ENCODE measurements around the gene LRP1. TPM values are rescaled to one million over a fixed set of nuclear protein-coding genes. Genes with fewer than 3 reads are reported as not detected.

The LRP1 gene
- total RNA-seq, 4 donors from 2014 or later, result 185 to 292 (median 216) TPM

DNA sequence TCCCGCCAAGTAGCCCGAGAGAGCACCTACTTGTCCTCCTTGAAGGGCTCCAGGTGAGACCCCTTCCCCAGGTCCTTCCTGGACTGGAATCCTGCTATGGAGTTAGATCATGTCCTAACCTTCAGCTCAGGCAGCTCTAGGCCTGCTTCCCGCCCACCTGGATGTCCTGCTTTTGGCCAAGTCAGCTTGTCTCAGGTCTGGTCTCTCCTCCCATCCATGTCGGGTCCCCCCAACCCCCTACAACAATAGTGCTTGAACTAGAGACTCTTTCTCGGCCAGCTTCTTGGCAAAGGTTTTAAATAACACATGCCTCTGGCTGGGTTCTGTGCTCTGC lies 35.8 kb upstream of the LRP1 start:
- no peak for TF ChIP-seq EP300 (IDR thresholded peaks at IDR 0.05)
- no peak for TF ChIP-seq POLR2AphosphoS5 (IDR thresholded peaks at IDR 0.05)
- TF ChIP-seq, protein P1, sequence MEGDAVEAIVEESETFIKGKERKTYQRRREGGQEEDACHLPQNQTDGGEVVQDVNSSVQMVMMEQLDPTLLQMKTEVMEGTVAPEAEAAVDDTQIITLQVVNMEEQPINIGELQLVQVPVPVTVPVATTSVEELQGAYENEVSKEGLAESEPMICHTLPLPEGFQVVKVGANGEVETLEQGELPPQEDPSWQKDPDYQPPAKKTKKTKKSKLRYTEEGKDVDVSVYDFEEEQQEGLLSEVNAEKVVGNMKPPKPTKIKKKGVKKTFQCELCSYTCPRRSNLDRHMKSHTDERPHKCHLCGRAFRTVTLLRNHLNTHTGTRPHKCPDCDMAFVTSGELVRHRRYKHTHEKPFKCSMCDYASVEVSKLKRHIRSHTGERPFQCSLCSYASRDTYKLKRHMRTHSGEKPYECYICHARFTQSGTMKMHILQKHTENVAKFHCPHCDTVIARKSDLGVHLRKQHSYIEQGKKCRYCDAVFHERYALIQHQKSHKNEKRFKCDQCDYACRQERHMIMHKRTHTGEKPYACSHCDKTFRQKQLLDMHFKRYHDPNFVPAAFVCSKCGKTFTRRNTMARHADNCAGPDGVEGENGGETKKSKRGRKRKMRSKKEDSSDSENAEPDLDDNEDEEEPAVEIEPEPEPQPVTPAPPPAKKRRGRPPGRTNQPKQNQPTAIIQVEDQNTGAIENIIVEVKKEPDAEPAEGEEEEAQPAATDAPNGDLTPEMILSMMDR (IDR thresholded peaks at IDR 0.05), result no peak
- no peak for TF ChIP-seq POLR2A (IDR thresholded peaks at IDR 0.05)
- Histone ChIP-seq H3K4me3 (peak overlapping the region in 1 of 2 donors; percentile 95), H3K27me3 (no peaks in the 10 kb centered on the region), H3K27ac (peak overlapping the region in 3 of 4 donors; percentile 99 to 100 (median 100)), H3K4me1 (peaks cover 5 to 76% (median 44%) of the 10 kb centered on the region in 3 donors), H3K36me3 (peaks cover 0 to 63% of the 10 kb centered on the region in 2 donors), H3K9me3 (no peaks in the 10 kb centered on the region)
- no peak for ATAC-seq
- 36 to 51% methylated on average over 4 to 5 of the region's 5 CpGs for WGBS, 2 donors (ENCODE audit: low coverage in 1 of 2)

DNA sequence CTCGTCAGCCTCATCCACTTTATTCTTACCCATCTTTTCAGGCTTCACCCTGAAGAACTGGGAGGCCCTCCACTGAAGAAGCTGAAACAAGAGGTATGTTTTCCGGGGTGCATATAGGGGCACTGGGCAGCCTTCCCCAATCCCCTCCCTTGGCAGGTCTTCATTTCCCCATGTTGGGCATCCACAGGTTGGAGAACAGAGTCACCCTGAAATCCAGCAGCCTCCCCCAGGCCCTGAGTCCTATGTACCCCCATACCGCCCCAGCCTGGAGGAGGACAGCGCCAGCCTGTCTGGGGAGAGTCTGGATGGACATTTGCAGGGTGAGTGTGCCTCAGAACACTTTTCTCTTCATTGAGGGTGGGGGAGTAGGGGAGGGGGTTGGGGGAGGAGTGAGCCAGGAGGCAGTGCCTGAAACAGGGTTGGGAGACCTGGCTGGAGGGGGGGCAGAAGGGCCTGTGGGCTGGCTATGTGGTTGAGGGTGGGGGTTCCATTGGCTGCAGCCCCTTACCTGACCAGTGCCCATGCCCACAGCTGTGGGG lies 35.3 kb upstream of the LRP1 start:
- Histone ChIP-seq H3K4me3 (peak overlapping the region in 1 of 2 donors; percentile 95), H3K9me3 (no peaks in the 10 kb centered on the region), H3K36me3 (peaks cover 0 to 67% of the 10 kb centered on the region in 2 donors), H3K4me1 (peaks cover 5 to 72% (median 44%) of the 10 kb centered on the region in 3 donors), H3K27ac (peak overlapping the region; percentile 24 to 100 (median 100)), H3K27me3 (no peaks in the 10 kb centered on the region)
- TF ChIP-seq, protein P1 (IDR thresholded peaks at IDR 0.05), result no peak
- TF ChIP-seq POLR2A (IDR thresholded peaks at IDR 0.05), result no peak
- TF ChIP-seq EP300 (IDR thresholded peaks at IDR 0.05), result no peak
- no peak for TF ChIP-seq POLR2AphosphoS5 (IDR thresholded peaks at IDR 0.05)
- WGBS, 2 donors (ENCODE audit: low coverage in 1 of 2), result 43% methylated on average over 1 of the region's 4 CpGs; no CpG with 5 or more reads in 1 of the 2 donors
- no peak for ATAC-seq

DNA sequence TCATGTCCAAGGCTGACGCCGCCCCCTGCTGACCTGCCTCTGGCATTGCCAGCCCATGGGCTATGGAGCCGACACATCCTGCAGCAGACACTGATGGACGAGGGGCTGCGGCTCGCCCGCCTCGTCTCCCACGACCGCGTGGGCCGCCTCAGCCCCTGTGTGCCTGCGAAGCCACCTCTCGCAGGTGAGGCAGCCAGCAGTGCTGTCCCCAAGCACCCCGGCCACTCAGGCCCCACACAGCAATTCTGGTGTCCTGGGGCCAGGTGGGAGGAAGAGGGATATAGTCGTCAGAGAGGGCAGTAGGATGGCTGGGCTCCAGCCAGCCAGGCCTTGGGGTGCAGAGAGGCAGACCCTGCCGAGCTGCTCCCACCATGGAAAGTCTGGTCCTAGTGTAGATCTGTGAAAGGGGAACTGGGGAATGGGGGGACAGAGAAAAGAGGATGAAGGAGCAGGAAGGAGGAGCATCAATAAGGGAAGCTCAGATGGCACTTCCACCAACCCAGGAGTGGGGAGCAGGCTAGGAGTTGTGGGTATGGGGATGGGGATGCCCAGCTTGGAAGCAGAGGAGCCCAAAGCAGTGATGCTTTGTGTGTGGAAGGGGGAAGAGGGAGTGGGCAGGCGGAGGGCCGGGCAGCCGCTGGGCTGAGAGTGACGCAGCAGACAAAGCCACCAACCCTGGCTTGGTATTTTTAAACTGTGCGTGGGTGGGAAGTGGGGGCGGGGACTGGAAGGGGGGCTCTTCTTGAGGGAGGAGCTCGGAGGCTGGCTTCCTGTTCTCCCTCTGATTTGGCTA lies 34.7 kb upstream of the LRP1 start:
- 0 to 8% methylated on average over 6 of the region's 24 CpGs for WGBS, 2 donors (ENCODE audit: low coverage in 1 of 2)
- no peaks in the 10 kb centered on the region for H3K9me3 ChIP-seq
- peaks cover 0 to 74% of the 10 kb centered on the region in 2 donors for H3K36me3 ChIP-seq
- H3K4me1 ChIP-seq, result peaks cover 5 to 67% (median 44%) of the 10 kb centered on the region in 3 donors
- peak overlapping the region in 1 of 2 donors; percentile 22 for H3K4me3 ChIP-seq
- peak; percentile 79 for ATAC-seq
- TF ChIP-seq, protein P1 (IDR thresholded peaks at IDR 0.05), result peak in 2 of 4 experiments; percentile 51 to 70
- no peak for TF ChIP-seq POLR2AphosphoS5 (IDR thresholded peaks at IDR 0.05)
- peak overlapping the region; percentile 45 to 100 (median 100) for H3K27ac ChIP-seq
- H3K27me3 ChIP-seq, result no peaks in the 10 kb centered on the region

DNA sequence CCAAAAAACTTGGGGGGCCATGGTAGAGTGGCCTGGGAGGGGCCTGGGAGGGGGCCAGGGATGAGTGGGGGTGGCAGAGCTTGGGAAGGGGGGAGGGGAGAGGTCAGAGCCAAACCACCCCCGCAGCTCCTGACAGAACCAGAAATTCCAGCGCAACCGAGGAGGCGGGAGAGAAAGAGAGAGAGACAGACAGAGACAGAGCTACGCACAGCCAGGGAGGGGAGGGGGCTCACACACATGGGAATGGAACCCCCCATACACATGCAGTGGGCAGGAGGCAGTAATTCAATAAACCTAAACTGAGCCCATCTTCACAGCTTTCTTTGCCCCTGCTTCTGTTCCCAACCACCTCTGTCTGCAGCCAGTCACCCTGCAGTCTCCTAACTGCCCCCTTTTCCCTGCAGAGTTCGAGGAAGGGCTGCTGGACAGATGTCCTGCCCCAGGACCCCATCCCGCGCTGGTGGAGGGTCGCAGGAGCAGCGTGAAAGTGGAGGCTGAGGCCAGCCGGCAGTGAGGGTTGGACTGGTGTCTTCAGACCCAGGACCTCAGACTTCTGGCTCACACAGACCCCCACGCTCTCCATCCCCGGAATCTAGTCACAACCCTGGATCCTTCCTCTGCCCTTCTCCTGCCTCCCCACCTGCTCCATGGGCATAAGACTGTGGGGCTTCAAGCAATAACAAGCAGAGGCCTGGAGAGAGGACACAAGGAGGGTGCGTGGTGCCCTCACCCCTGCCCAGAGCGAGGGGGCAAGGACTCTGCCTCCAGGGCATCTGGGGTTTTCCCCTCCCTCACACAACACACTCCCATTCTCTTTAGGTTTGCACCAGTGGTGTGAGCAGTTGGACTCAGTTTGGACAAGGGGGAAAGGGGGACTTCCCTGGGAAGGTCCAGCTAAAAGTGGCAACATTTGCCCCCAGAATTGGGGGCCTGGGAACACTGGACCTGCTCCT lies 33.8 kb upstream of the LRP1 start:
- Histone ChIP-seq H3K27ac (peak overlapping the region; percentile 45 to 100 (median 100)), H3K36me3 (peaks cover 0 to 83% of the 10 kb centered on the region in 2 donors), H3K4me1 (peaks cover 5 to 67% (median 44%) of the 10 kb centered on the region in 3 donors), H3K9me3 (no peaks in the 10 kb centered on the region), H3K4me3 (peak overlapping the region in 1 of 2 donors; percentile 22), H3K27me3 (no peaks in the 10 kb centered on the region)
- 7 to 37% methylated on average over 6 of the region's 15 CpGs for WGBS, 2 donors (ENCODE audit: low coverage in 1 of 2)
- ATAC-seq, result no peak
- TF ChIP-seq, protein P1 (IDR thresholded peaks at IDR 0.05), result no peak
- no peak for TF ChIP-seq EP300 (IDR thresholded peaks at IDR 0.05)
- no peak for TF ChIP-seq POLR2A (IDR thresholded peaks at IDR 0.05)

Data from gastroesophageal sphincter (tissue), 4 donors.